Measurements from ENCODE around the gene PARD6B. TPM values are rescaled to one million over a fixed set of nuclear protein-coding genes. Genes with fewer than 3 reads are reported as not detected.

PARD6B gene
- total RNA-seq (1 to 10 TPM; 3.5 to 7.5 (median 5.0) TPM), polyA plus RNA-seq (1 to 10 TPM in 2 of 3 donors, under 1 TPM in 1; 0.97 to 1.1 (median 1.0) TPM)
- long read RNA-seq, donor 1: 0 reads
- long read RNA-seq, donor 2: 0 reads

GRCh38 chr20:50731055-50731929, at the start of gene PARD6B:
TSS of gene PARD6B (plus strand) at chr20:50731580. CDS start at chr20:50731787, 207 bp downstream.
- 0 to 1% (median 0%) methylated on average over 22 to 114 of the region's 114 CpGs for WGBS, 5 donors
- peak in 3 of 11 experiments; percentile 10 to 46 (median 17) for TF ChIP-seq CTCF (IDR thresholded peaks at IDR 0.05 in 8 of 11, conservative IDR thresholded peaks at IDR 0.05 in 3 of 11)
- TF ChIP-seq POLR2A (IDR thresholded peaks at IDR 0.05): peak in 1 of 3 donors; percentile 53
- peak; percentile 63 to 86 (median 82) for TF ChIP-seq POLR2AphosphoS5 (IDR thresholded peaks at IDR 0.05)
- no peaks in the 10 kb centered on the region for H3K27me3 ChIP-seq (replicated peaks in 1 of 7)

GRCh38 chr20:50682065-50682464, 49.3 kb upstream of the PARD6B start:
- DNase-seq: no peak
- H3K4me3 ChIP-seq: no peak overlapping the region
- WGBS, 5 donors: 81 to 93% (median 85%) methylated on average over 4 of the region's 4 CpGs
- no peaks in the 10 kb centered on the region for H3K27me3 ChIP-seq (replicated peaks in 1 of 7)
- no peaks in the 10 kb centered on the region for H3K36me3 ChIP-seq
- H3K4me1 ChIP-seq: peaks cover 0 to 16% (median 2%) of the 10 kb centered on the region in 6 donors
- no peaks in the 10 kb centered on the region for H3K9me3 ChIP-seq
- intact Hi-C loops (cut with DNase I; ENCODE audit: low total_unique reads): no loop called here
- no peak overlapping the region for H3K27ac ChIP-seq
- TF ChIP-seq CTCF (IDR thresholded peaks at IDR 0.05 in 8 of 11, conservative IDR thresholded peaks at IDR 0.05 in 3 of 11): no peak
- no peak for TF ChIP-seq POLR2AphosphoS5 (IDR thresholded peaks at IDR 0.05)
- no peak for TF ChIP-seq POLR2A (IDR thresholded peaks at IDR 0.05)

More at GRCh38 chr20:50731055-50731929, at the start of gene PARD6B:
- Histone ChIP-seq H3K4me1 (peaks cover 2 to 47% (median 34%) of the 10 kb centered on the region in 6 donors), H3K36me3 (peaks cover 0 to 9% (median 0%) of the 10 kb centered on the region in 6 donors), H3K27ac (peak within 1 kb of the TSS; percentile 75 to 92 (median 85)), H3K9me3 (no peaks in the 10 kb centered on the region), H3K4me3 (peak within 1 kb of the TSS; percentile 69 to 96 (median 92))
- peak; percentile 99 for DNase-seq
- intact Hi-C loops (cut with DNase I; ENCODE audit: low total_unique reads): no loop called here

GRCh38 chr20:50682947-50683530, 48.3 kb upstream of the PARD6B start:
- Histone ChIP-seq H3K4me3 (no peak overlapping the region), H3K4me1 (peaks cover 0 to 13% (median under 1%) of the 10 kb centered on the region in 6 donors), H3K36me3 (no peaks in the 10 kb centered on the region), H3K27me3 (replicated peaks in 1 of 7) (no peaks in the 10 kb centered on the region), H3K27ac (no peak overlapping the region), H3K9me3 (no peaks in the 10 kb centered on the region)
- no peak for TF ChIP-seq CTCF (IDR thresholded peaks at IDR 0.05 in 8 of 11, conservative IDR thresholded peaks at IDR 0.05 in 3 of 11)
- no peak for TF ChIP-seq POLR2AphosphoS5 (IDR thresholded peaks at IDR 0.05)
- TF ChIP-seq POLR2A (IDR thresholded peaks at IDR 0.05): no peak
- 91 to 95% (median 94%) methylated on average over 8 of the region's 8 CpGs for WGBS, 5 donors
- intact Hi-C loops (cut with DNase I; ENCODE audit: low total_unique reads): no loop called here
- no peak for DNase-seq

- Histone ChIP-seq H3K27ac (no peak overlapping the region), H3K4me3 (no peak overlapping the region), H3K4me1 (peaks cover 0 to 10% (median 0%) of the 10 kb centered on the region in 6 donors), H3K27me3 (replicated peaks in 1 of 7) (peaks cover 0 to 2% (median 0%) of the 10 kb centered on the region in 7 donors), H3K9me3 (no peaks in the 10 kb centered on the region), H3K36me3 (no peaks in the 10 kb centered on the region)
- no peak for TF ChIP-seq POLR2A (IDR thresholded peaks at IDR 0.05)
- no peak for TF ChIP-seq CTCF (IDR thresholded peaks at IDR 0.05 in 8 of 11, conservative IDR thresholded peaks at IDR 0.05 in 3 of 11)
- no peak for TF ChIP-seq POLR2AphosphoS5 (IDR thresholded peaks at IDR 0.05)
- DNase-seq: no peak
- 87 to 96% (median 94%) methylated on average over 6 of the region's 6 CpGs for WGBS, 5 donors
- intact Hi-C loops (cut with DNase I; ENCODE audit: low total_unique reads): no loop called here
Observed at GRCh38 chr20:50683570-50683969, 47.8 kb upstream of the PARD6B start.

Data from spleen (tissue), 13 donors.